ENCODE data around the gene CLEC4G.
"Not testable (repeated sequence)": the region's sequence is repeated elsewhere in the genome, so short reads cannot be mapped to it uniquely, and the experiment has no call there.

The CLEC4G gene, protein sequence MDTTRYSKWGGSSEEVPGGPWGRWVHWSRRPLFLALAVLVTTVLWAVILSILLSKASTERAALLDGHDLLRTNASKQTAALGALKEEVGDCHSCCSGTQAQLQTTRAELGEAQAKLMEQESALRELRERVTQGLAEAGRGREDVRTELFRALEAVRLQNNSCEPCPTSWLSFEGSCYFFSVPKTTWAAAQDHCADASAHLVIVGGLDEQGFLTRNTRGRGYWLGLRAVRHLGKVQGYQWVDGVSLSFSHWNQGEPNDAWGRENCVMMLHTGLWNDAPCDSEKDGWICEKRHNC

DNA sequence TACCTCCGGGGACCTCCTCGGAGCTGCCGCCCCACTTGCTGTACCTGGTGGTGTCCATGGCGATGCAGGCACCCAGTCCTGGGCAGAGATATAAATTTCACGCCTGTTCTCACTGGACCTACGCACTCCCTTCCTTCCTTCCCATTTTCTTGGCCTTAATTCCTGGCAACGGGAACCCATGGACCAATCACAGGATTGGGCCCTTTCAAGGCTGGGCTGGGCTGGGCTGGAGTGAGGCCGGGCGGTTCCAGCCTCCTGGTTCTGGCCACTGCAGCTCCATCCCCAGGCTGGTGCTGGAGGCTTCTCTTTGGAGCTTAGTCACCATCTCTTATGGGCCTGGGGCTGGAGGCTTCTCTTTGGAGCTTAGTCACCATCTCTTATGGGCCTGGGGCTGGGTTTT is at the start of gene CLEC4G:
CLEC4G (minus strand) TSS at position 66 of the 400 bp plus-strand sequence; CDS start at position 58, 8 bp downstream.
- DNase-seq, result no peak

DNA sequence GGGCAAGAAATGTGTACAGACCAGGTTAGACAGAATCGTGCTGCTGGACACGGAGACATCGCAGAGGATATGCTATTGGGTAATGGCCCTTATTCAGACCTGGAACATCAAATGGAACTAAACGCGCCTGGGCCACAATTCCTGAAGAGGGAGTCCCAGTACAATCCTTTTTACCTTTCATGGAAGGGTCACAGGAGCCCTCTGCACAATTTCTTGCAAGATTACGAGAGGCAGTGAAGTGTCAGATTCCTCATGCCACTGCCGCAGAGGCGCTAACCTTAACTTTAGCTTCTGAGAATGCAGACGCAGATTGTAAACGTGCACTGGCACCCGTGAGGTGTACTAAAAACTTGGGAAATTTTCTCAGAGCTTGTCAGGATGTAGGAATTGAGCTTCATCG is 49.2 kb upstream of the CLEC4G start:
- DNase-seq, result no peak

DNA sequence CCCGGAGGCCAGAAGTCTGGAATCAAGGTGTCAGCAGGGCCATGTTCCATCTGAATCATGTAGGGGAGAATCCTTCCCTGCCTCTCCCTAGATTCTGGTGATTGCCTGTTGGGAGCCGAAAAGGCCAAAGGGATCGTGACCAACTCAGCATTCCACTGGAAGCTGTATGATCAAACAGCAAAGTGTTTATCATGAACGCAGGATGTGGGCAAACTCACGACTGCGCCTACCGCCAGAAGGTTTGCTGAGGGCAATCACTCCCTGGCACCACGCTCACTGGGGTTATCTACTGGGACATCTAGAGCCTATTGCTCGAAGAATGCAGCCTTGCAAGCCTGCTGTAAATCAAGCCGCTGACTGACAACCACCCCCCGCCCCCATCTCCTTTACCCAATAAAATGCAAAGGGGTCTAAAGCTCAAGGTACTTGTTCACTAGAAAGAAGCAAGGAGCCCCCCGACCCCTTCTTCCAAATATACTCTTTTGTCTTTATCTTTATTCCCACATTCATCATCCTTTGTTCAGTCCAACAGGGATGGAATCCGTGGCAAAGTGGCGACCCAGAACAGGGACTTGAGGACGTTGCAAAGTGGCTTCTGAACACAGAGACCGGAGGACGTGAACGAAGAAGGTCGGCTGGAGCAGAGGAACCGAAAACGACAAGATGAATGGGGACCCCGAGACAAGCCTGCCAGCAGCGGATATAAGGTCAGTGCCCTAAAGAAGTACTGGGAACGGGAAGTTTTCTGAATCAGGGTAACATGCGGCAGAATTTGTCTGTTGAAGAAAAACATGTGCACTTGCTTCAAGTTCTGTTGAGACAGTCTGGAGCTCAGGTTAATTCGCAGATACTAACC is 47.9 kb upstream of the CLEC4G start:
- DNase-seq, result no peak

DNA sequence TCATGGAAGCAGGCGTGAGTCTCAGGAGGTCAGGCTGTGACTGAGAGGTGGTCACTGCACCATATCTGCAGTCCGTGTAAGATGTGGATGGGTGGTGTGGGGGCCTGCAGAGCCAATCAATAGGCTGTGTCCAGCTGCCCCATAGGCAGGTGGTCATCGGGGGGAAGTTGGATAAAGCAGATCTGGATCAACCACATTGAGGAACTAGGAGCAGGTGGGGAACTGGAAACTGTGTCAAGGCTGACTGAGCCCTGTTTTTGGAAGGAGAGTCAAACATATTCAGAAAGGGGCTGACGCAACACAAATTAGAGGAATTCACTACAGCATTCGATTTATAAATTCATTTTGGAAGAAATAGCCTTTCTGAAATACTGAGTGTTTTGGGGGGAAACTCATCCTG is 46.2 kb upstream of the CLEC4G start:
- DNase-seq, result no peak

DNA sequence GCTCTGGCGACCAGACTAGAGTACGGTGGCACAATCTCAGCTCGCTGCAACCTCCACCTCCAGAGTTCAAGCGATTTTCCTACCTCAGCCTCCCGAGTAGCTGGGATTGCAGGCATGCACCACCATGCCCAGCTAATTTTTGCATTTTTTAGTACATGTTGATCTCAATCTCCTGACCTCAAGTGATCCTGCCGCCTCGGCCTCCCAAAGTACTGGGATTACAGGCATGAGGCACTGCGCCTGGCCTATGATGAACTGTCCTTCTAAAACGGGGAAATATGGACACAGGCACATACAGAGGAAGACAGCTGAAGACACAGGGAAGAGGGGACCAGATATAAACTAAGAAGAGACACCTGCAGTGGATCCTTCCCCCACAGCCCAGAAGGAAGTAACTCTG is 43.9 kb upstream of the CLEC4G start:
- DNase-seq, result no peak

DNA sequence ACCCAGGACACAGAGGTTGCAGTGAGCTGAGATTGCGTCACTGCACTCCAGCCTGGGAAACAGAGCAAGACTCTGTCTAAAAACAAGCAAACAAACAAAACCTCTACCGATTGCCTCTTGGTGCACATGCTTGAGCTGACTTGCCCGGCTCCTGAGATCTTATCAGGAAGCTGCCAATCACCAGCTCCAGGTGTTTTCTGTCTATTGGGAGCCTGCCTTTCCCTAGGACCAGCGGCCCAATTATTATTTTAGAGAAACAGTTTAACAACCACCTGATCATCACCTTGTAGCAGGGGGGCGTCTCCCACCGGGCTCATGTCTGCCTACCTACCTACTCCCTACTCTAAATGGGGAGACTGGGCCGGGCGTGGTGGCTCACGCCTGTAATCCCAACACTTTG is 41.9 kb upstream of the CLEC4G start:
- DNase-seq, result no peak

DNA sequence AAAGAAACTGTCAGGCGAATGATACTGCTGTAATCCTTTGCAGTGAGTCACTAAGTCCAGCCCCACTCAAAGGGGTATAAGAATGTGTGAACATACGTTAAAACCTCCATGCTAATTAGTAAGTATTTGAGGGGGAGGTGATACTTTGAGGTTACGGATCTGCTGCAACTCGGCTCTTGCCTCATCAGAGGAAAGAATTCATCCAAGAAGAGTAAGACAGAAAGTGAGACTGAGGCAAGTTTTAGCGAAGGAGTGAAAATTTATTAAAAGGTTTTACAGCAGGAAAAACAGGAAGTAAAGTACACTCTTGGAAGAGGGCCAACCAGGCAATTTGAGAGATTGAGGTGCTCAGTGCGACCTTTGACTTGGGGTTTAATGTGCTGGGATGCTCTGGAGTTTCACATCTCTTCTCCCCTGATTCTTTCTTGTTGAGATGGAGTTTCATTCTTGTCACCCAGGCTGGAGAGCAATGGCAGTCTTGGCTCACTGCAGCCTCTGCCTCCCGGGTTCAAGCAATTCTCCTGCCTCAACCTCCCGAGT is 40.9 kb upstream of the CLEC4G start:
- DNase-seq, result peak; percentile 16 to 21

DNA sequence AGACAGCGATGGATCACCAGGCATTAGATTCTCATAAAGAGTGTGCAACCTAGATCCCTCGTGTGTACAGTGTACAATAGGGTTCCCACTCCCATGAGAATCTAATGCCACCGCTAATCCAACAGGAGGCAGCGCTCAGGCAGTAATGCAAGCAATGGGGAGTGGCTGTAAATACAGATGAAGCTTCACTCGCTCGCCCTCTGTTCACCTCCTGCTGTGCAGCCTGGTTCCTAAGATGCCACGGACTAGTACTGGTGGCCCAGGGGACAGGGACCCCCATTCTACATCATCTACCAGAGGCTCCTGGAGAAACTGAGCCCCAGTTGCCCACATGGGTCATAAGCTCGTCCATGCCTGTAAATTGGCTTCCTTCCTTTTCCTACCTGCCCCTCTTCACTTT is 39.2 kb upstream of the CLEC4G start:
- no peak for DNase-seq

DNA sequence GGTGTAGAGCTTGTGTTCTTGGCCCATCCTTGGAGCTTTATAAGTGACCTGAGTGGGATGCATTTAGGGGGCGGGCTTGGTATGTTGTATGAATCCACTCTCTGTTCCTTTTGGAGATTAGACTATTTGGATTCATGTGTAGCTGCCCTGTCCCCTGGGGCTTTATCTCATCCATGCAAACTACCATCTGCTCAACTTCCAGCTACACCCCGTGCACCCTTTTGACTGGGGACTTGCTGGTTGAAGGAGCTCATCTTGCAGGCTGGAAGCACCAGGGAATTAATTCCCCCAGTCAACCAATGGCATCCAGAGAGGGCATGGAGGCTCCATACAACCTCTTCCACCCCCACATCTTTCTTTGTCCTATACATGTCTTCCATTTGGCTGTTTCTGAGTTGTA is 37.3 kb upstream of the CLEC4G start:
- DNase-seq, result no peak

DNA sequence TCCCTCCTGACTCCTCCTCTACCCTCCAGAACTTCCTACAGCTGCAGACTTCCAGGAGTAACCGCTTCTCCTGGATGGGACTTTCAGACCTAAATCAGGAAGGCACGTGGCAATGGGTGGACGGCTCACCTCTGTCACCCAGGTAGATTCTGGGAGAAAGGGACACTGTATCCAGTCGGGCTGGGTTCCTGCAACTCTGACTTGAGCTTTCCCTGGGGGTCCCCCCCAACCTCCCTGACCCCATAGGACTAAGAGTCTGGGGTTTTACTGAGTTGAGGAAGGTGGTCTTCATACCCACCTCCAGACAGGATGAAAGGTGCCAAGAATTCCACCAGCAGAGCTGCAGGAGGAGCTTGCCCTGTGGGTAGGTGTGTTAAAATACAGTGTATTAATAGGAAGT is 35.6 kb upstream of the CLEC4G start:
- DNase-seq, result no peak

DNA sequence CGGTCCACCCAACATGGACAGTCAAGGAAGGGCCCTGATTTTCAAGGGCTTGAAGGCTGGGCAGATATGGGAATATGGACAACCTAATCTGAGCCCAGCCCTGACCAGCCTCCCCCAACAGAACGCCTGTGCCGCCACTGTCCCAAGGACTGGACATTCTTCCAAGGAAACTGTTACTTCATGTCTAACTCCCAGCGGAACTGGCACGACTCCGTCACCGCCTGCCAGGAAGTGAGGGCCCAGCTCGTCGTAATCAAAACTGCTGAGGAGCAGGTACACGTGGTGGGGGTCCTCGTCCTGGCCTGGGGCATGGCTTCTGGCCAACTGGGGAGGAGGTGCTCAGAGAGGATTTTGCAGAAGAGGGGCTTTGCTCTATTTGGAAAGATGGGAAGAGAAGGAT is 34.6 kb upstream of the CLEC4G start:
- DNase-seq, result no peak

DNA sequence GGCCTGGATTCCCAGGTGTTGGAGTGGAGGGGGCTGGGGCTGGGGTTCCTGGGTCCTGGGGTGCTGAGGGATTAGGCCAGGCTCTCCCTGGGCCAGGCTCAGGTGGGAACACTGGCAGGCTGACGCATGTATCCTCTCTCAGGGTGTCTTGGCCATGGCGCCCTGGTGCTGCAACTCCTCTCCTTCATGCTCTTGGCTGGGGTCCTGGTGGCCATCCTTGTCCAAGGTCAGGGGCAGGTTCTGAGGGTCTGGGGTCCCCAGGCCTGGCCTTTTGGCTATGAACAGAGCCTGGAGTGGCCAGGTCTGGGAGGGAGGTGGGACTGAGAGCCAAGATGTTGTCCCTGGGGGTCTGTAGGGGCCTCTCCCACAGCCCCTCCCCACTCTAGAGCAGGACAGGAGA is 33.1 kb upstream of the CLEC4G start:
- not testable (repeated sequence) for DNase-seq

DNA sequence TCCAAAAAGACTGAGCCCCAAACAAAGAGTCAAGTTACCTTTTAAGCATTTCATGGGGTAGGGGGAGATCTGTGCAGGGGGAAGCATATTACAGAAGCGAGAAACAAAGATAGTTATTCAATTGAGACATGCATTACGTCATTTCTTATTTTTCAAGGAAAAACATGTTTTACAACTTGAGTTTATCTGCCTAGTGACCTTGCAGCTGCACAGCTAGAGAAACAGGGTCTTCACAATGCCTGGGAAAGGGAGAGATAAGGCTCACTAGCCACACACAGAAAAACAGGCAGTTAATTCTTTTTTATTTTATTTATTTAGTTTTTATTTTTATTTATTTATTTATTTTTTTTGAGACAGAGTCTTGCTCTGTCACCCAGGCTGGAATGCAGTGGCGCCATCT is 32.2 kb upstream of the CLEC4G start:
- DNase-seq, result not testable (repeated sequence)

DNA sequence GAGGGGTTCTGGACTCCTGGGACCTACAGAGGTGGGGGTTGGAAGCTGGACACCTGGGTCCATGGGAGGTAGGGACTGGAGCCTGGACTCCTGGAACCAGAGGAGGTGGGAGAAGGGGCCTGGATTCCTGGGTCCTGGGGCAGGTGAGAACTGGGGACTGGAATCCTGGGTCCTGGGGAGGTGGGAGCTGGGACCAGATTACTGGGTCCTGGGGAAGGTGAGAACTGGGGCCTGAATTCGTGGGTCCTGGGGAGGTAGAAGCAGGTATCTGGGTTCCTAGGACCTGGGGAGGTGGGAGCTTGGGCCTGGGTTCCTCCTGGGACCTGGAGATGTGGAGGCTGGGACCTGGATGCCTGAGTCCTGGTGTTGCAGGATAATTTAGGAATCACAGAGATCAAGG is 31.8 kb upstream of the CLEC4G start:
- no peak for DNase-seq

DNA sequence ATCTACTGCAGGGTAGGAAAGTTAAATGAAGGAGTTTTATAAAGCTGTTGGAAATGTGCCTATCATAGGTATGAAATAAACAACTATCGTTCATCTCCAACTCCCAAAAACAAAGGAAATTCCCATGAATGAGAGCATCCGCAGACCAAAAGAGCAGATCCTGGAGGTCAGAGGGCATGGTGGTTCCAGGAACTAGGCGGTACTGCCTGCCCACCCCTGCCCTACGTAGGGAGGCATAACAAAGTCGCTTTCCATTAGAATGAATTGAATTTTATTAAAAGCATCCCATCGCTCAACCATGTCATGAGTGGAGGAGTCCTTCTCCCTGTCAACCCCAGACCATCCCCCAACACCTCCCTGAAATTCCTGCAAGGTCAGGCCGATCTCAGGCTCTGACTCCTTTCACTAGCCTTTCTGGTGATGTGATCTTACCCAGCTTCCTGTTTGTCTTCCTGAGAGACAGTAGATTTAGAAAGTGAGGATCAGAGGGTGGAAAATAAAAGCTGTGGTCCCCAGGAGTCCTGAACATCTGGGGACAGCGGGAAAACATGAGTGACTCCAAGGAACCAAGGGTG is 30.9 kb upstream of the CLEC4G start, which contains the start of gene CLEC4M:
CLEC4M (plus strand) TSS at position 525 of the 575 bp plus-strand sequence; CDS start at position 549, 24 bp downstream.
- no peak for DNase-seq

DNA sequence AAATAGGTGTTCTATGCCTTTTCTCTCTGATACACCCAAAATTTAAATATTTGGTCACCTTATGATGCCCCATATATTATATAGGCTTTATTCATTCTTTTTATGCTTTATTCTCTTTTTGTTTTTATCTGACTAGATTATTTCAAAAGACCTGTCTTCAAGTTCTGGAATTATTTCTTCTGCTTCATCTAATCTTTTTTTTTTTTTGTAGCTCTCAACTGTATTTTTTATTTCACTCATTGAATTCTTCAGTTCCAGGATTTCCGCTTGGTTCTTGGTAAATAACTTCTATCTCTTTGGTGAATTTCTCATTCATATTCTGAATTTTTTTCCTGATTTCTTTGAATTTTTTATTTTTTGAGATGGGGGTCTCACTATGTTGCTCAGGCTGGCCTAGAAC is 27.2 kb upstream of the CLEC4G start:
- DNase-seq, result no peak

DNA sequence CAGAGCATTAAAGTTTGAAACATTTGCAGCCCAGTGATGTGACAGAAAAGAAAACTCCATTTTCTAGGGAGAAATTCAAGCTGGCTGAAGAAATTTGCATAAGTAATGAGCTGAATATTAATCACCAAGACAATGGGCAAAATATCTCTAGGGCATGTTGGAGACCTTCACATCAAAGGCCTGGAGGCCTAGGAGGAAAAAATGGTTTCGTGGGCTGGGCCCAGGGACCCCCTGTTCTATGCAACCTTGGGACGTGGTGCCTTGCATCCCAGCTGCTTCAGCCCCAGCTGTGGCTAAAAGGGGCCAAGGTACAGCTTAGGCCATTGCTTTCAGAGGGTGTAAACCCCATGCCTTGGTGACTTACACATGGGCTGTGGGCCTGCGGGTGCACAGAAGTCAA is 25.4 kb upstream of the CLEC4G start:
- no peak for DNase-seq

DNA sequence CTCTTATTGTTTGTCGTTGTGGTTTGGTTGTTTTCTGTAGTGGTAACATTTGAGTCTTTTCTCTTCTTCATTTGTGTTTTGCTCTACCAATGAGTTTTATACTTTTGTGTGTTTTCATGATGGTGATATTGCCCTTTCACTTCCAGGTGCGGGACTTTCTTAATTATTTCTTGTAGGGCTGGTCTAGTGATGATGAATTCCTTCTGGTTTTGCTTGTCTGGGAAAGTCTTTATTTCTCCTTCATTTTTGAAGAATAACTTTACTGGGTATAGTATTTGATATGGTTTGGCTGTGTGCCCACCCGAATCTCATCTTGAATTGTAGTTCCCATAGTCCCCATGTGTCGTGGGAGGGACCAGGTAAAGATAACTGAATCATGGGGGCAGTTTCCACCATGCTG is 24.3 kb upstream of the CLEC4G start:
- DNase-seq, result no peak

DNA sequence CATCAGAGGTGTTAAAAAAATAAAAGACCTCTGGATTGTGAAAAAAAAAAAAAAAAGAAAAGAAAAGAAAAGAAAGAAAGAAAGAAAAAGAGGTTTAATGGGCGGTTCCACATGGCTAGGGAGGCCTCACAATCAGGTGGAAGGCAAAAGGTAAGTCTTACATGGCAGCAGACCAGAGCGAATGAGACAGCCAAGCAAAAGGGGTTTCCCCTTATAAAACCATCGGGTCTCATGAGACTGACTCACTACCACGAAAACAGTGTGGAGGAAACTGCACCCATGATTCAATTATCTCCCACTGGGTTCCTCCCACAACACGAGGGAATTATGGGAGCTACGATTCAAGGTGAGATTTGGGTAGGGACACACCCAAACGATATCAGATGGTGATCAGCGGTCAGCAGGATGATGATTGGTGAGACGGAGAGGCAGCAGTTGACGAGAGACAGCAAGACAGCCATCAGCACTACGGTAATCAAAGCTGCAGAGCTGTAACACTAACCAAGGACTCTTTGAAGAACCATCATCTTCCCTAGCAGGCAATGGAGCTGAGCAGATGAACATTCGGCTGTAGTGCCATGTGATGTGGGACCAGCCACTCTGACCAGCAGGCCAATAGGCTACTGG is 19.4 kb upstream of the CLEC4G start:
- DNase-seq, result peak; percentile 33 to 45

DNA sequence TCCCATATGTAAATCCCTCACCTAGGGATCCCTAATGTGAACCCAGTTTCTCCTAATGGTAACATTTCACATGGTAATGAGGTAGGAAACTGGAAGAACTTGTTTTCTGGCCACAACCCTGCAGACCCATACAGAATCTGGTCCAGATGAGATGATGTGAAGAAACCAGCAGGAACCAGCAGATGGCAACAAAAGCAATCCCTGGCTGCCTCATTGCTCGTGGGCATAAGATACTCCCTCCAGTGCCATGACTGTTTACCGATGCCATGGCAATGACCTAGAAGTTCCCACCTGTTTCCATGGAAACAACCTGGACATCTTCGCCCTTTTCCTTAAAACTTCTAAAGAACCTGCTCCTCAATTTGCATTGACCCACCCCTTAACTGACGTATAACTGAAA is 16.8 kb upstream of the CLEC4G start:
- no peak for DNase-seq

DNA sequence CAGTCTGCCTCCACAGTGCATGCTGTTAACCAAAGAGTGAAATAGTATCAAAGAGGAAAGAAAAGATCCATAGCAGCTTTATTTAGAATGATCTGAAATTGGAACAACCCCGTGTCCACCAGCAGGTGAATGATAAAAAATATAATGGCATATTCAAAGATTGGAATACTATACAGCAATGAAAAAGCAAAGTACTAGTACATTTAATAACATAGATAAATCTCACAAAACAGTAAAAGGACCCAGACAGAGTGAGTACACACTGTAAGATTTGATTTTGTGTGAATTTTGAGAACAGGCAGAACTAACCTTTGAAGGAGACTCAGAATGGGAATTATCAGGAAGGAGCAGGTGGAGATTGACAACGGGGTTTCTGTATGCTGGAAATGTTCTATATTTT is 16.3 kb upstream of the CLEC4G start:
- DNase-seq, result no peak

DNA sequence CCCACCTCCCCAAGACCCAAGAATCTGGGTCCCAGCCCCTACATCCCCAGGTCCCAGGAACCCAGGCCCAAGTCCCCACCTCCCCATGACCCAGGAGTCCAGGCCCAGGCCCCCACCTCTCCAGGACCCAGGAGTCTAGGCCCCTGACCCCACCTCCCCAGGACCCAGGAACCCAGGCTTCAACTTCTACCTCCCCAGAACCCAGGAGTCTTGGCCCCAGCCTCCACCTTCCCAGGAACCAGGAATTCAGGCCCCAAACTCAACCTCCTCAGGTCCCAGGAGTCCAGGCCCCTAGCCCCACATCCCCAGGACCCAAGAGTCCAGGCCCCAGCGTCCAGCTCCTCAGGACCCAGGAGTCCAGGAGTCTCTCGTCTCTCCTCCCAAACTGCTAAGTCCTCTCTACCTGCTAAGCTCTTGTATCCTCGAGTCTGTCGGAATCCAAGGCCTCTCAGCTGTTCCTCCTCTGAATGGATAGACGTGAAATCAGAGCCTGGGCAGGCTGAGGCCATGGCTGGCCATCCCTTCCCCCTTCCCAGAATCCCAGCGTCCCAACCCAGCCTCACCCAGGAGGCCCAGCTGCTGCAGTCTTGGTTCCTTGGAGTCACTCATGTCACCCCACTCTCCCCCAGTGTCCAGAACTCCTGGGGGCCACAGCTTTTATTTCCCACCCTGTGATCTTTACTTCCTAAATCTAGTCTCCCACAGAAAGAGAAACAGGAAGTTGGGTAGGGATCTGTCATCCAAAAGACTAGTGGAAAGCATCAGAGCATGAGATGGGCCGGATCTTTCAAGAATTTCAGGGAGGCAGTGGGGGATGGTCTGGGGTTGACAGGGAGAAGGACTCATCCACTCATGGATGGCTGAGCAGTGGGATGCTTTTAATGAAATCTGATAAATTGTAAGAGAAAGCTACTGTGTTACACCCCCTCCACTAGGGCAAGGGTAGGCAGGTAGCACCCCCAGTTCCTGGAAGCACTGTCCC is 15.3 kb upstream of the CLEC4G start, which contains the start of gene CD209:
CD209 (minus strand) TSS at position 632 of the 982 bp plus-strand sequence; CDS start at position 609, 23 bp downstream.
- DNase-seq, result no peak
